Endodermal cell (in vitro differentiated cells): ENCODE results near the gene KRTAP3-1. TPM values are rescaled to one million over a fixed set of nuclear protein-coding genes. Genes with fewer than 3 reads are reported as not detected.
A peak's percentile ranks its signal among the peaks of the same experiment; 100 is the strongest.

Experiments
- DNase-seq: peaks from one replicate; pipeline ENCODE4 v3.0.0-alpha.2; 2017
- H3K27ac ChIP-seq: 2 replicates; pipeline ENCODE4 v1.5.1; 2013; ENCODE audit warnings: mild to moderate bottlenecking, low read depth, low read length, moderate library complexity
- H3K27me3 ChIP-seq: 2 replicates; pipeline ENCODE4 v1.6.1; 2013; ENCODE audit warnings: mild to moderate bottlenecking, low read length, moderate library complexity; ENCODE audit not compliant: insufficient read depth, control insufficient read depth, poor library complexity, severe bottlenecking
- H3K36me3 ChIP-seq: 2 replicates; pipeline ENCODE4 v1.7.0; 2013; ENCODE audit warnings: mild to moderate bottlenecking, low read length, moderate library complexity; ENCODE audit not compliant: control insufficient read depth, insufficient read depth
- H3K4me1 ChIP-seq: one replicate; pipeline ENCODE4 v1.7.0; 2013; ENCODE audit warnings: low read length; ENCODE audit not compliant: control insufficient read depth, insufficient read depth
- H3K4me3 ChIP-seq: 2 replicates; pipeline ENCODE4 v1.5.1; 2013; ENCODE audit warnings: mild to moderate bottlenecking, low read length, moderate library complexity
- H3K9ac ChIP-seq: 2 replicates; pipeline ENCODE4 v1.6.1; 2013; ENCODE audit warnings: mild to moderate bottlenecking, low read length, moderate library complexity; ENCODE audit not compliant: poor library complexity, severe bottlenecking; ENCODE audit errors: extremely low read depth
- H3K9me3 ChIP-seq: 2 replicates; pipeline ENCODE4 v1.6.1; 2013; ENCODE audit warnings: mild to moderate bottlenecking, low read length, moderate library complexity; ENCODE audit not compliant: control insufficient read depth
- H3K27ac Mint-ChIP-seq: 2 replicates; pipeline ENCODE4 v1.8.0; 2020; ENCODE audit warnings: mixed read lengths
- H3K27me3 Mint-ChIP-seq: 2 replicates; pipeline ENCODE4 v1.8.0; 2021; ENCODE audit warnings: mild to moderate bottlenecking, mixed read lengths; ENCODE audit not compliant: insufficient read depth
- H3K36me3 Mint-ChIP-seq: 2 replicates; pipeline ENCODE4 v1.8.0; 2020; ENCODE audit warnings: low read depth, mixed read lengths
- H3K4me1 Mint-ChIP-seq: 2 replicates; pipeline ENCODE4 v1.8.0; 2020; ENCODE audit warnings: mixed read lengths
- H3K4me3 Mint-ChIP-seq: 2 replicates; pipeline ENCODE4 v1.8.0; 2020; ENCODE audit warnings: mild to moderate bottlenecking, moderate library complexity, mixed read lengths
- H3K9me3 Mint-ChIP-seq: 2 replicates; pipeline ENCODE4 v1.8.0; 2020; ENCODE audit warnings: mild to moderate bottlenecking, mixed read lengths
- WGBS, 2 experiments: methylation state at CpG; one replicate each; pipeline versions ENCODE4 v1.1.5 to v1.1.7; 2013; ENCODE audit warnings: missing lambda C conversion rate in 2 of 2, mixed read lengths in 1 of 2; ENCODE audit not compliant: insufficient coverage in 1 of 2, insufficient read length in 1 of 2; 5-methylcytosine and 5-hydroxymethylcytosine counted together
- total RNA-seq, 2 donors: library from RNA; stranded (reverse); fragmentation: NEBNext Ultra II Directional in 1 of 2; extraction: Animal tissue kit (Norgen Biotek cat#: 25700) in 1 of 2; gene quantifications; 2 replicates in 1 of 2; 3 replicates in 1 of 2; pipeline ENCODE4 v1.2.1, GENCODE V29; 2021
- TF ChIP-seq, protein P1 (sequence below): fragments of 200-600 bp; sonication (generic); conservative IDR thresholded peaks from 2 replicates; pipeline ENCODE4 v1.5.0; 2021; ENCODE audit warnings: antibody characterized with exemption, mild to moderate bottlenecking

Gene KRTAP3-1
- total RNA-seq, 2 donors from 2014 or later, result not detected

DNA sequence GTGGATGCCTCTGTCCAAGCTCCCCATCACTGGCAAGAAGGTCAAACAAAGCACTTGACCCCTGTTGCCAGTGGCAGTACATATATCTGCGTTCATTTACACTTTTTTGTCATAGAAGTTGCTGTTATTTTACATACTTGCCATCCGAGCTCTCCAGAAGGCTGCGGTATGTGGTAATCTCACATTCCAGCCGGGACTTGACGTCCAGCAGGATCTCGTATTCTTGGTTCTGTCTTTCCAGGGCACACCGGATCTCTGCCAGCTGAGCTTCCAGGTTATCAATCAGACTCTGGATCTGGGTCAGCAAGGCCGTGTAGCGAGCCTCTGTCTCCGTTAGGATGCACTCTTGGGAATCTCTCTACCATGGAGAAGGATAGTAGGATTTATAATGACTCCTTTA, 48.8 kb downstream of the KRTAP3-1 start:
- peaks cover 2% of the 10 kb centered on the region for H3K27me3 Mint-ChIP-seq
- no peaks in the 10 kb centered on the region for H3K4me1 ChIP-seq
- H3K4me1 Mint-ChIP-seq, result peaks cover 25% of the 10 kb centered on the region
- no peak overlapping the region for H3K27ac Mint-ChIP-seq
- 91 to 92% methylated on average over 10 of the region's 10 CpGs for WGBS, 2 experiments
- no peaks in the 10 kb centered on the region for H3K36me3 ChIP-seq
- H3K9ac ChIP-seq, result no peak overlapping the region
- TF ChIP-seq, protein P1, sequence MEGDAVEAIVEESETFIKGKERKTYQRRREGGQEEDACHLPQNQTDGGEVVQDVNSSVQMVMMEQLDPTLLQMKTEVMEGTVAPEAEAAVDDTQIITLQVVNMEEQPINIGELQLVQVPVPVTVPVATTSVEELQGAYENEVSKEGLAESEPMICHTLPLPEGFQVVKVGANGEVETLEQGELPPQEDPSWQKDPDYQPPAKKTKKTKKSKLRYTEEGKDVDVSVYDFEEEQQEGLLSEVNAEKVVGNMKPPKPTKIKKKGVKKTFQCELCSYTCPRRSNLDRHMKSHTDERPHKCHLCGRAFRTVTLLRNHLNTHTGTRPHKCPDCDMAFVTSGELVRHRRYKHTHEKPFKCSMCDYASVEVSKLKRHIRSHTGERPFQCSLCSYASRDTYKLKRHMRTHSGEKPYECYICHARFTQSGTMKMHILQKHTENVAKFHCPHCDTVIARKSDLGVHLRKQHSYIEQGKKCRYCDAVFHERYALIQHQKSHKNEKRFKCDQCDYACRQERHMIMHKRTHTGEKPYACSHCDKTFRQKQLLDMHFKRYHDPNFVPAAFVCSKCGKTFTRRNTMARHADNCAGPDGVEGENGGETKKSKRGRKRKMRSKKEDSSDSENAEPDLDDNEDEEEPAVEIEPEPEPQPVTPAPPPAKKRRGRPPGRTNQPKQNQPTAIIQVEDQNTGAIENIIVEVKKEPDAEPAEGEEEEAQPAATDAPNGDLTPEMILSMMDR, result no peak
- no peak overlapping the region for H3K4me3 ChIP-seq
- no peaks in the 10 kb centered on the region for H3K9me3 ChIP-seq
- no peak overlapping the region for H3K4me3 Mint-ChIP-seq
- no peaks in the 10 kb centered on the region for H3K36me3 Mint-ChIP-seq
- no peaks in the 10 kb centered on the region for H3K9me3 Mint-ChIP-seq
- H3K27ac ChIP-seq, result no peak overlapping the region
- peak; percentile 60 for DNase-seq
- peaks cover 13% of the 10 kb centered on the region for H3K27me3 ChIP-seq

Other genes with a start within 250 kb of the KRTAP3-1 start
- gene KRT26, start 236.9 kb downstream of the KRTAP3-1 start, total RNA-seq, result not detected
- gene KRT27, start 226.6 kb downstream of the KRTAP3-1 start, total RNA-seq, result not detected
- gene KRT28, start 209.2 kb downstream of the KRTAP3-1 start, total RNA-seq, result not detected
- gene KRT10, start 186.5 kb downstream of the KRTAP3-1 start, total RNA-seq, result 10 to 100 TPM; 22.3 to 46.8 TPM
- gene KRT12, start 141.9 kb downstream of the KRTAP3-1 start, total RNA-seq, result not detected
- gene KRT20, start 123.9 kb downstream of the KRTAP3-1 start, total RNA-seq, result not detected
- not detected for gene KRT23, start 71.5 kb downstream of the KRTAP3-1 start, total RNA-seq
- gene KRT39, start 42.2 kb downstream of the KRTAP3-1 start, total RNA-seq, result not detected
- gene KRT40, start 24.8 kb downstream of the KRTAP3-1 start, total RNA-seq, result not detected
- gene KRTAP3-3, start 15.0 kb downstream of the KRTAP3-1 start, total RNA-seq, result not detected
- gene KRTAP3-2, start 9.2 kb downstream of the KRTAP3-1 start, total RNA-seq, result not detected
- not detected for gene KRTAP1-5, start 18.1 kb upstream of the KRTAP3-1 start, total RNA-seq
- not detected for gene KRTAP1-4, start 21.1 kb upstream of the KRTAP3-1 start, total RNA-seq
- gene KRTAP1-3, start 25.7 kb upstream of the KRTAP3-1 start, total RNA-seq, result not detected
- not detected for gene KRTAP1-1, start 32.3 kb upstream of the KRTAP3-1 start, total RNA-seq
- gene KRTAP2-1, start 38.2 kb upstream of the KRTAP3-1 start, total RNA-seq, result not detected
- not detected for gene KRTAP2-2, start 46.1 kb upstream of the KRTAP3-1 start, total RNA-seq
- gene KRTAP2-3, start 51.0 kb upstream of the KRTAP3-1 start, total RNA-seq, result not detected
- not detected for gene KRTAP2-4, start 56.8 kb upstream of the KRTAP3-1 start, total RNA-seq
- gene KRTAP4-7, start 75.0 kb upstream of the KRTAP3-1 start, total RNA-seq, result not detected
- not detected for gene KRTAP4-8, start 89.0 kb upstream of the KRTAP3-1 start, total RNA-seq
- not detected for gene KRTAP4-16, start 93.1 kb upstream of the KRTAP3-1 start, total RNA-seq
- not detected for gene KRTAP4-9, start 96.3 kb upstream of the KRTAP3-1 start, total RNA-seq
- gene KRTAP4-11, start 109.2 kb upstream of the KRTAP3-1 start, total RNA-seq, result not detected
- gene KRTAP4-12, start 115.1 kb upstream of the KRTAP3-1 start, total RNA-seq, result not detected
- gene KRTAP4-6, start 131.4 kb upstream of the KRTAP3-1 start, total RNA-seq, result not detected
- not detected for gene KRTAP4-5, start 140.7 kb upstream of the KRTAP3-1 start, total RNA-seq
- not detected for gene KRTAP4-4, start 151.6 kb upstream of the KRTAP3-1 start, total RNA-seq
- gene KRTAP4-3, start 159.1 kb upstream of the KRTAP3-1 start, total RNA-seq, result not detected
- gene KRTAP4-2, start 169.1 kb upstream of the KRTAP3-1 start, total RNA-seq, result not detected
- not detected for gene KRTAP4-1, start 175.8 kb upstream of the KRTAP3-1 start, total RNA-seq
- not detected for gene KRTAP9-1, start 180.8 kb upstream of the KRTAP3-1 start, total RNA-seq
- gene KRTAP9-2, start 217.5 kb upstream of the KRTAP3-1 start, total RNA-seq, result not detected
- gene KRTAP9-3, start 223.3 kb upstream of the KRTAP3-1 start, total RNA-seq, result not detected
- gene KRTAP9-8, start 228.9 kb upstream of the KRTAP3-1 start, total RNA-seq, result not detected
- gene KRTAP9-4, start 240.6 kb upstream of the KRTAP3-1 start, total RNA-seq, result not detected
- gene KRTAP9-9, start 246.3 kb upstream of the KRTAP3-1 start, total RNA-seq, result not detected